ENCODE data around the gene GSTM4.

The GSTM4 gene

DNA sequence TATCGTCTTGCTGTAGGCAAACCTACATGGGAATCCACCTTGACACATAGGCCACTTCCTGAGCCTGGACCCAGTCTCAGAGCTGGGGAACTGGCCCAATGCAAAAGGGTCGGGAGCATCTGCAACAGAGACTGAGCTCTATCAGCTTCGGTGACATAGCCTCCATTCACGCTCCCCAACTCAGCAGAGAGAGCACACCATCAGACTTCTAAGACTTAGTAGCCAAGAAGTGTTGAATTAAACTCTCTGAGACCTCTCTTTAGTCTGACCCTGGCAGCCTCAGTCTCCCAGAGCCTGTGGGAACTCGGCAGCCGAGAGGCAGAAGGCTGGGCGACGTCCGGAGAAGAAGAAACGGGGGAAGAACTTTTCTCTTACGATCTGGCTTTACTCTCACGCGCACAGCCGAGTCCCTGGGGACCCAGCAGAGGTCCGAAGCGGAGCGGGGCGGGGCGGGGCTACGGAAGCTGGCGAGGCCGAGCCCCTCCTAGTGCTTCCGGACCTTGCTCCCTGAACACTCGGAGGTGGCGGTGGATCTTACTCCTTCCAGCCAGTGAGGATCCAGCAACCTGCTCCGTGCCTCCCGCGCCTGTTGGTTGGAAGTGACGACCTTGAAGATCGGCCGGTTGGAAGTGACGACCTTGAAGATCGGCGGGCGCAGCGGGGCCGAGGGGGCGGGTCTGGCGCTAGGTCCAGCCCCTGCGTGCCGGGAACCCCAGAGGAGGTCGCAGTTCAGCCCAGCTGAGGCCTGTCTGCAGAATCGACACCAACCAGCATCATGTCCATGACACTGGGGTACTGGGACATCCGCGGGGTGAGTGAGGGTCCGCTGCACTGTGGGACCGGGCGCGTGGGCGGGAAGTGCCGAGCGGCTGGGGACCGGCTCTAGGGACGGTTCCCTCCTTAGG, at the start of gene GSTM4:
GSTM4 (plus strand) TSS at position 485 of the 905 bp plus-strand sequence; CDS start at position 776, 291 bp downstream.
- peak; percentile 70 for DNase-seq (ENCODE audit: low spot score)

DNA sequence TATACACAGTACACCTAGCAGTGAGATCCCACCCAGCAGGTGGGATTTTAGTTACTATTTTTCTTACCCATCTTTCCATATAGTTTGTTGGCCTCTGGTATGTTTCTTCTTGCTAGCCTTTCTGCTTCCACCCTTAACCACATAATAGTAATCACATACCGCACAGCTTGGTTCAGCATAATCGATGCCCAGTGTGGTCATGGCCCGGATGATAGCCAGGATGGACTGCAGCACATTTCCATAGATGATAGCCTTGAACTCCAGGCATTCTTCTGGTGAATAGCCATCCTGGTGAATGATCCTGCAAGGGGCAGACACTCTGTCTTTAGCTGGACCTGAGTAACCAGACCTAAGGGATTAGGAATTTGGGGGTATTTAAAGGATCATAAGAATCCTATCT, 46.0 kb upstream of the GSTM4 start:
- no peak for DNase-seq (ENCODE audit: low spot score)

DNA sequence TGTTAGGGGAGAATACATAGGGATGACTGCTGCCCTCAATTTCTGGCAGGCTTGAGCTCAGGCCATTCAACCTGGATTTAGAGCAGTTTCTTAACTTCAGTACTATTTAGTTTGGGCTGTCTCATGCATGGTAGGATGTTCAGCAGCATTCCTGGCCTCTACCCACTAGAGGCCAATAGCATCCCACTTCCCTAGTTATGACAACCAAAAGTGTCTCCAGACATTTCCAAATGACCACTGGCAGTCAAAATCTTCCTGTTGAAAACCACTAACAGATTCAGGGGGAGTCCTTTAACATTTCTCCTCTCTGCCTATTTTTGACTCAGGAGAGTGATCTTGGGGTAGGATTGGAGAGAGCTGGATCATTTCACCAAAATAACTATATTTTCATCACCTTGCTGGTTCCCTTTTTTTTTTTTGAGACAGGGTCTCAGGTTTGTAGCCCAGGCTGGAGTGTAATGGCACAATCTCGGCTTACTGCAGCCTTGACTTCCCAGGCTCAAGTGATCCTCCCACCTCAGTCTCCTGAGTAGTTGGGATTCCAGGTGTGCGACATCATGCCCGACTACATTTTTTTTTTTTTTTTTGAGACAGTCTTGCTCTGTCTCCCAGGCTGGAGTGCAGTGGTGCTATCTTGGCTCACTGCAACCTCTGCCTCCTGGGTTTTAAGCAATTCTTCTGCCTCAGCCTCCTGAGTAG, 45.1 kb upstream of the GSTM4 start:
- DNase-seq (ENCODE audit: low spot score): no peak

DNA sequence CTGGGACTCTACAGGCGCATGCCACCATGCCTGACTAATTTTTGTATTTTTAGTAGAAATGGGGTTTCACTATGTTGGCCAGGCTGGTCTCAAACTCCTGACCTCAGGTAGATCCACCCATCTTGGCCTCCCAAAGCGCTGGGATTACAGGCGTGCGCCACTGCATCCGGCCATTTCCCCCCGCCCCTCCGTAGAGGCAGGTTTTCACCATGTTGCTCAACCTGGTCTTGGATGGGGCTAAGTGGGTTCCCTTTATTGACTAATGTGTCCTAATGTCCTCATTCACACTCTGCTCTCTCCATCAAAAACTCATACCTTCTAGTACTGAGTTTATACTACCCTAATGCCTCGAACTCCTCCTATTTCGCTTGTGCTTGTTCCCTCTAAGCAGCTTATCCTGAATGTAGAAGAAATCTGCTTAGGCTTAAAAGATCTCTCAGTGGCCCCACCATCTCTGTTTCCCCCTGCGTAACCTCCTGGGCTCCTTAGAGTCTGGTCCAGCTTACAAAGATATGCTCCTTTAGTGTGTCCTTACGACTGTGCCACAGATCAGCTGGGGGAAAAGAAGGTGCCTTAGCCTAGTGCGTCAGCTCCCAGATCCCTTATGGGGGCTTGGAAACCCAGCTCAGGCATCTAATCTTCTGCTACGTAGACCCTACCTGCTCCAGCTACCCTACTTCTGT, 44.5 kb upstream of the GSTM4 start:
- DNase-seq (ENCODE audit: low spot score): no peak

DNA sequence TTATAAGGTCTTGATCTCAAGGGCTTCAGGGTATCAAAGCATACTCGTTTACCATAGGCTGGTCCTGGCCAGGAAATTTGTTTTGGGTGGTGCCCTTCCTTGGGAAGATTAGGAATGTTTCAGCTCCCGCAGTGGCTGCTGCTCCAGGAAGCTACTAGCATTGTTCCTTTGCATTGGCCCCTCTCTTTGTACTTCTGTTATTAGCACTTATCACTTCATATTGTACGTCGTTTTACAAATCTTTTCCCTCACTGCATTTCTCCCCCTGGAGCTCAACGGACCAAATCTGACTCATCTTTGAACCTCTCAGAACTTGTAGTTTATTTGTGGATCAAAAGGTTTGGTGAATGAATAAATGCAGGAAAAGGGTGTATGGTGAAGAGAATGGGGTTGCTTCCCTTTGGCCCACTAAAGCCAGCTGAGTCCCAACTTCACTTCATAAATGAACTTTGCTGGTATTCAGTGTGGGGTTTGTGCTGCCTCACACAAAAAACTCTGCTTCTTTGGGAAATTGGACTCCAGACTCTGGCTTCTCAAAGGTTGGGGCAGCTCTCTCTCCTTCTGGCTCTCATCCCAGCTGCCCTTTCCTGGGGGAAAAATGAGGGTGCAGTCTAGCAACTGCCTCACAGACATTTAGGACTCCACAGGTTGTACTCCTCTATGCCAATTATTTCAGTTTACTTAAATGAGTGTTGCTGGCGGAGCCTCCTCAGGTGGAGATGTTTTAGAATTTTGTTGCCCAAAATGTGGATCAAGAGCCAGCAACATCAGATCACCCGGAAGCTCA, 42.3 kb upstream of the GSTM4 start:
- no peak for DNase-seq (ENCODE audit: low spot score)

DNA sequence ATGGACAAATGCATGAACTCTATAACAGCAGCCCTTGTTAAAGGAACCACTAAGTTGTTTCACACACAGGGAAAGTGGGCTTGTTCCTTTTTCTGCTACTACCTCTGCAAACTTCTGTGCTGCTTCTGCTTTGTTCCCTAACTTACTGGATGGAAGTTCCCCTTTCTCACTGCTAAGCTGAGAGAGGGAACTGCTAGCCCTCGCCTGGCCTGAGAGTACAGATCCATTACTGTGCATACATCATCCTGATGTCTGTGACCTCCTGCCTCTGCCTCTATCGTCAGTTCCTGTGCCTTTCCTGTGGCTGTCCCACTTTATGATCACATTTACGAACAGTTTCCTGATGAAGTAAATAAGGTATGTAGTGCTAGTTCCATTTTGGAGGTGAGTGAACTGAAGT, 40.0 kb upstream of the GSTM4 start:
- no peak for DNase-seq (ENCODE audit: low spot score)

DNA sequence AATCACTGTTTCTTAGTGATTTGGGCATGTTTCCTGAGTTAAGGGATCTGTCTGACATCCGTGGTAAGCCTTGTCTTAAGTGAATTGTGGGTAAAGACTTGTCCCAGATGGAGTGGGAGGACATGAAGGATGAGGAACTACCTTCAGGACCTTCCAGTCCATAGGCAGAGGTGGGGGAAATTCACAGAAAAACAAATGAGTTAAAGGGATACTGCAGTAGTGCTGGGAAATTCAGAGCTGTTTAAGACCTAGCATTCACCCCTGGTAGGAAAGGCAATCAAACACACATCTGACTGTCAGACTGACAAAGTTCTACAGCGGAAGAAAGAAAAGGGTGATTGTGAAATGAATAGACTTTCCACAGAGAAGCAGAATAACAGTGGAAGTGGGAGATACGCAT, 39.5 kb upstream of the GSTM4 start:
- DNase-seq (ENCODE audit: low spot score): no peak

DNA sequence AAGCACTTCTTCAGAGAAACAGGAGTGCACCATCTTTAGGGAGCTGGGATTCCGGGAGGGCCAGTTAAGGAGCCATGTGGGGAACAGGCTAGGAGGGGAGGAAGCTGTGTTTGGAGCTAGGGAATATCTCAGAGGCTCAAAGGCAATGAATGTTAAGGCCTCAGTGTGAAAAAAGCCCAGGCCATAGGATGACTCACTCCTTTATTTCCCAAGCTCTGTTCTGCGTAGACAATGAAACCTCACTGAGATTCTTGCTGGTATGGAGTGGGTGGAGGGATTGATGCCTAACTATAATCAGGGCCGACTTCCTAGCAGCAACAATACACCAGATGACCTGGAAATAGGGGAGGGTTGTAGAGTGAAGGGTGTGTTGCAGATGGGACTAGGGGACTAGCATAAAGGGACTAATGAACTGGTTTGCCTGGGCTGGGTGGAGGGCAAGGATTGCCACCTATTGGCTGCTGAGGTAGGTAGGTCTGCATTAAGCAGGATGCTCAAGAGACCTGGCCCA, 38.6 kb upstream of the GSTM4 start:
- DNase-seq (ENCODE audit: low spot score): no peak

DNA sequence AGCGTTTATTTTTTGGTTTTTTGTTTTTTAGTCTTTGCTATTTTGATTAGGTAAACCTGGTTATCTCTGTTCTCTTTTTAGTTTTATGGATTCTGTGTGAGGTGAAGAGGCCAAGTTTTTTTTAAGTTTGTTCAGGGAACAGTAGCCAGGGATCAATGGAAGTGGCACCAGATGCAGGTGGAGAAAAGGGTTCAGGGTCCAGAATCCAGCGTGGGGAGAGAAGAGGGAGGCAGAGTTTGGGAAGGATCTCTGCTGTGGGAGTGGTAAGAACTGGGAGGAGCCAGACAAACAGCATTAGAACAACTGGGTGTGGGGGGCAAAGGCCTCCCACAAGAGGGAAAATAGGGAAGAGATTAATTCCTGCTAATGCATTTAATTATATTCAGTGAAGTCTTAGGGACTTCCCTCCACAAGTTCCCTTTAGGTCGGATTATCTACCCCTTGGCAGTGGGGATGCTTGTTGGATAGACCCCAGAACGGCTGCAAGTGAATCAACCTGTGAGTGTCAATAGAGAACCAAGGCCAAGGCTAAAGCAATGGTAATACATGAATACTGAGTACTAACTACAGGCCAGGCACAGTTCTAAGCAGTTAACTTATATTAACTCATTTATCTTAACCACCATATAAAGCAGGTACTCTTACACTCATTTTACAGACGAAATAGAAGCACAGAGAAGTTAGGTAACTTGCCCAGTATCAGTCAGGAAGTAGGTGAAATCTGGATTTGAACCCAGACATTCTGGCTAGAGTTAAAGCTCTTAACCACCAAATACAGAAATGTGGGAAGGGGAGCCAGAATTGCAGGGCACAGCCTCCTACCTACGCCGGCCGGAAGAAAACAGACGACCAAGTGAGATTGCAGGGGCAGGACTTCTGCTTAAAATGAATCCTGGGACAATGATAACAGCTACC, 37.0 kb upstream of the GSTM4 start:
- no peak for DNase-seq (ENCODE audit: low spot score)

DNA sequence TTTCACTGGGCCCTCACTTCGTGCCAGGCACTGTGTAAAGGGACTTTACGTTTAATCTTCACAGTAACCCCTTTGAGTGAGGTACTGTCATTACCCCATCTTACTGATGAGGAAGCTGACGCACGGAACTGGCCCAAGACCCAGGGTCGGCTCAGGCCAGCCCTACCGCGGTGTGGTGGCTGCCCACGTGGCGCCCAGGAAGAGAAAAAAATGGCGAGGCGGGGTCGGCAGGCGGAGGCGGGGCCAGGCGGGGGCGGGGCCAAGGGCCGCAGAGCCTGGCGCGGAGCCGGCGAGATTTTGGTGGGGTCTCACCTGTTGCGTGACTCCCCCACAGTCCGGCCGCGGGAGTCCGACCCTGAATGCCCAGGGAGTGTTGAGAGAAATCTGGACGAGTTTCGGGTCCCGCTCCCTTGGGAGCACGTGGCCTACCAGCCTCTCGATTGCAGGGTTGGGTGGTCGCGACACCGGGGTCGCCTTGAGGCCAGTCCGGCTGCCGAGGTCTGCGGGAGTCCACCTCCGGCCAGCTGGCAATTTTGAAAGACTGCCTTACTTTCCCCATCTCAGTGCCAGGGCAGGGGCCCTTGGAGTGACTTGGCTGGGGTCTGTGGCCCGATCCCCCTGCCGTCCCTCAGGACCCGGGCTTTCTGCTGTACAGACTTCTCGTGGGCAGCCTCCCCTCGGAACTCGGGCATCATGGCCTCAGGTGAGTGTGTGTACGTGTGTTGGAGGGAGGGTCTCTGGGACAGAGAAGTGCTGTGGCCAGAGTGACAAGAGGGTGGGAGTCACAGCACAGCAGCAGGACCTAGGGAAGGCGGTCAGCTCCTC, 36.1 kb upstream of the GSTM4 start, which contains the start of the genes AMPD2 and GNAT2:
AMPD2 (plus strand) TSS at position 262 of the 825 bp plus-strand sequence. CDS start 1,339 bp downstream, outside the sequence.
GNAT2 (minus strand) TSS at position 41 of the 825 bp plus-strand sequence. CDS start 6,746 bp downstream, outside the sequence.
- no peak for DNase-seq (ENCODE audit: low spot score)

DNA sequence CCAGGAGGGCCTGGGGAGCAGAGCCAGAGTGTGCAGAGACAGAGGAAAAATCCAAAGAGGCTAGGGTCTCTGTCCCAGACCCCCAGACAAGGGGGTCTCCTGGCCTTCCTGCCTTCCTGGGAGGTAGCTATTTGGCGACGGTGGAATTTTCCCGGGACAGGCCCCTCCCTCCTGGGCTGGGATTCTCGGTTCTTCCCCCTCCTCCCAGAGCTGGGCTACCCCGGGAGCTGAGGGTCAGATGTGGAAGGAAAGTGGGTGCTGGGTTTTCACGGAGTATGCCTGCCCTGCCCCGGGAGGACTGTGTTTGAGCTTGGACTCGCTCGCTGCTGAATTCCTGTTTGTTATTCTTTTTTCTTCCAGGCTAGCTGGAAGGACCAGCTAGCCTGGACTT, 35.5 kb upstream of the GSTM4 start:
- DNase-seq (ENCODE audit: low spot score): no peak

DNA sequence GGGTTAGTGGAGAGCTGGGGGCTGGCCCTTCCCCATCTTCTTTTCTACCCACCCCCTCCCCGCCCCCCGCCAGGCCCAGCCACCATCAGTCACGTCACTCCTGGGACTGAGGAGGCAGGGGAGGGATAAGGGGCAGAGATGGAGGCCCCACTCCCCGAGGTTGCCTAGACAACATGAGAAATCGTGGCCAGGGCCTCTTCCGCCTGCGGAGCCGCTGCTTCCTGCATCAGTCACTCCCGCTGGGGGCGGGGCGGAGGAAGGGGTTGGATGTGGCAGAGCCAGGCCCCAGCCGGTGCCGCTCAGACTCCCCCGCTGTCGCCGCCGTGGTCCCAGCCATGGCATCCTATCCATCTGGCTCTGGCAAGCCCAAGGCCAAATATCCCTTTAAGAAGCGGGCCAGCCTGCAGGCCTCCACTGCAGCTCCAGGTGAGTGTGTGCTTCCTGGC, 35.0 kb upstream of the GSTM4 start:
- peak; percentile 87 for DNase-seq (ENCODE audit: low spot score)

DNA sequence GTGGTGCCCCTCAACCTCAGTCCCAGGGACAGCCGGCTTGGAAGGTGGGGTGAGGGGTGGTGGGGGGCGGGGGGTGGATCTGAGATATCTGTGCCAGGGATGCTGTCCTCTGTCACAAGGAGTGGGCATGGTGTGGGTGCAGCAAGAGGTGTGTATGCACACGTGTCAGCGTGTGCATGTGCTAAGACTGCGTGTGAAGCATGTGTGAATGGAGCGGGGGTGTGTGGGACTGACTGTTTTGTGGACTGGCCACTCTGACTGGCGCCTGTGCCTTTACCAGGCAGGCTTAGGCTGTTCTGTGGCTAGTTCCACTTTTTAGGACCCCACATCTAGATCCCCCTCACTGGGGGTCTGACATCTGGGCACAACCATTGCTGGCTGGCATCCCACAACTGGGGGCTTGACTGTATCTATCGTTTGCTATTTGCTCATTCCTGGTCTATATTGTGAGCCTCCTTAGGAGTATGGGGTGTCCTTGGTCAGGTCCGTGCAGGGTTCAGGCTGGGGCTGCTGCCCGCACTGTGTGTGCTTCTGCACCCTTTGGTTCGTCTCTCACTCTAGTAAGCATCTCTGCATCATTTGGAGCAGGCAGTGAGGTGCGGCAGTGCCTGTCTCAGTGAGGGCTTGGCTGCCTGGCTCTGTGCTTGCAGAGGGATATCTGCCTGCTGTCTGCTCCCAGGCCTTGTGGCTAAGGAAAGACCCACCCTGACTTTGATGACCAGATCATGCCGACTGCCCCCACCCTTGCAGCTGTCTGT, 34.3 kb upstream of the GSTM4 start:
- DNase-seq (ENCODE audit: low spot score): no peak

DNA sequence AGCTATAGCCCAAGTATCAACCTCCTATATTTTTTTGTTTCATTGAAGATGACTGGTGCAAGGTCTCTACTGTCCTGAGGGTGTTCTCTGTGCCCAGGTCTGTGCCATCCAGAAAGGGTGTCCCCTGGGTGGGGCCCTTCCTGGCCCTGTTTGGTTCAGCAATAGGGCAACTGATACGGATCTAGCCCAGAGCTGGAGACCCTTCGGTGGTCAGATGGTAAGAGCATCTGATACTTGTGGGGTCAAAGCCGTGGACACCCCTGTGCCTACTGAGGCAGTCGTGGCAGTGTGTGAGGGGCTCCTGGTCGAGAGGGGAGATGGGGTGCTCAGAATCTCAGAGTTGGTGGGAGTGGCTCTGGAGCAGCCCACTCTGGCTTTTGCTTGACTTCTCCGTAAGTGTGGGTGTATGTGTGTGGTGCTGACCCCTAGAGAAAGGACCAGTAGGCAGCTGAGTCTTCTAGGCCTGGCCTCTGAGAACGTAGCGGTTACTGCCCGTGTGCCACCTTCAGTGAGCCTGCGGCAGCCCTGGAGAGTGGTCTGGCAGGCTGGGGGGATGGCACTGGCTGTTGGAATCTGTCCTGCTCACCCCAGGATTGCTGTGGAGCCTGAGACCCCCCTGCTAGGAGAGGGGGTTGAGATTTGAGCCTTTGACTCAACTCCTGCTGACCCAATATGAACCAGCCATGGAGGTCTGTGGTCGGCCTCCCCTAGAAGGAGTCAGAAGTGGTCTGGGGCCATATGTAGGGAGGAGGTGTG, 33.6 kb upstream of the GSTM4 start:
- no peak for DNase-seq (ENCODE audit: low spot score)

DNA sequence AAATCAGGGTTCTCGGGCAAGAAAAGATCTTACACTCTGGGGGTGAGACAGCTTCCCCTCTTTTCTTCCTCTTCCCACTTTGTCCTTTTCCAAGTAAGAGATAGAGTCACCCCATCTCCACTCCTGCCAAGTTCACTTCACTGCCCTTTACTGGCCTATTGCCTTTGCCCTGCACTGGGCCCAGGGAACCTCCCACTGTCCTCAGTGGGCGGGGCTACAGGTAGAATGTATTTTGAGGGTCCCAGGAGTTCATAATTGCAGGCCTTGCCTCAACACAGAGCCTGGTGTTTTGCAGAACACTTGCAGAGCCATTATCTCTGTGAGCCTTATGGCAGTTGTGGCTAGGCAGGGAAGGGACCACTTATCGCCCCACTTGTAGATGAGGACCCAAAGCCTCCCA, 33.0 kb upstream of the GSTM4 start:
- DNase-seq (ENCODE audit: low spot score): no peak

DNA sequence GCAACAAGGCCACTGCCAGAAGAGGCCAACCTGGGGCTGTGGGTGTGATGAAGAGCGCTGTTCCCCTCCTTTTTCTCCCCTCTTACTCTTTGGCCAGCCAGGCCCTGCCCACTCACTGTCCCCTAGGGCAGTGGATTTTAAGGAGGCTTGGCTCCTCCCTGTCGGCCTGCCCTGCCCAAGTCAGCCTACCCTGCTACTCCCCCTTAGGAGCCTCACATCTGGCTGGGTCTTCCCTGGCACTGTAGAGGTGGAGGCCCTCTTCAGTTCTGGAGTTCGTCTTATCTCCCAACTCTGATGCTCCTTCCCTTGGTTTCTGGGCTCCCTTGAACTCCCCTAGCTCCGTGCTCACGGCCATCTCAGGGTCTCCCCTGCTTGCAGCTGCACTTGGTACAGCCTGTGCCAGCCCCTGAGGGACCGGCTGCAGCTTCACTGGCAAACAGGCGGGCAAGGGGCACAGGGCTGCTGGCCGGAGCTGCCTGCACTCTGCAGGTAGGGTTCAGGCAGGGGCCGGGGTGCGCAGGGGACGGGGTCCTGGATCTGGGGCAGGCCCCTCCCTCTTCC, 32.2 kb upstream of the GSTM4 start:
- no peak for DNase-seq (ENCODE audit: low spot score)

DNA sequence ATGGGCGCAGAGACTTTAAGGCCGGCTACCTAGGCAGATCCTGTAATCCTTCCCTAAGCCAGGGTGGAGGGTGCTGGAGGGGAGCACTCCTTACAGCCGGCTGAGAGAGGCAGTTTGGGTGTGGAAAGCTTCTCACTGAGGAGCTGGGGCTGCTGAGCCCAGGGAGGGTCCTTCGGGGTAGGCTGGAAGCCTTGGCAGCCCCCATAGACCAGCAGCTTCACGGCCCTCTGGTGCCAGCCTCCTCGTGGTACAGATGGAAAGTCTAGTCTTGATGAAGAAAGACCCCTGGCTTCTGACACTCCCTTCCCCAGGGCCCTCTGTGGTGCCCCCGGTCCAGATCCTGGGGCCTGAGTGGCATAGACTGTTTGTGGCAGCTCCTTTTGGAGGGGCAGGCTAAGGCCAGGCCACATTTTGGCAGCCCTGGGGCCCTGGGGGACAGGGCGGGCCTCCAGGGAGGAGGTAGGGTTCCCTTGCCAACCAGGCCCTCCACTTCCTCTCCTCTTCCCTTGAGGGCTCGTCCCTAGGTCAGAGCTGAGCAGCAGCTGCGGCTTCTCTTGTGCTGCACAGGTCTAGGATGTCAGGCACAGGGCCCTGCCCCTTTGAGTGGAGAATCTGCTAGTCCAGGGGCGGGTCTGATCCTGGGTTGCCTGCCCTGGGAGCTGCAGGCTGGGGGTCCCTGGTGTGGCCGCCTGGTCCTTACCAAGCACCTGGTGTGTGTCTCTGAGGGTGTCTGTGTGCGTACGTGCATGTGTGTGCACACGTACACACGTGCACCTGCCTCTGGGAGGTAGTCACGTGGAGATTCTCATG, 31.5 kb upstream of the GSTM4 start:
- no peak for DNase-seq (ENCODE audit: low spot score)

Measured in putamen (tissue), 1 donor.